ENCODE results near the gene ZG16.
"Not testable (repeated sequence)": the region's sequence is repeated elsewhere in the genome, so short reads cannot be mapped to it uniquely, and the experiment has no call there.

Gene ZG16

DNA sequence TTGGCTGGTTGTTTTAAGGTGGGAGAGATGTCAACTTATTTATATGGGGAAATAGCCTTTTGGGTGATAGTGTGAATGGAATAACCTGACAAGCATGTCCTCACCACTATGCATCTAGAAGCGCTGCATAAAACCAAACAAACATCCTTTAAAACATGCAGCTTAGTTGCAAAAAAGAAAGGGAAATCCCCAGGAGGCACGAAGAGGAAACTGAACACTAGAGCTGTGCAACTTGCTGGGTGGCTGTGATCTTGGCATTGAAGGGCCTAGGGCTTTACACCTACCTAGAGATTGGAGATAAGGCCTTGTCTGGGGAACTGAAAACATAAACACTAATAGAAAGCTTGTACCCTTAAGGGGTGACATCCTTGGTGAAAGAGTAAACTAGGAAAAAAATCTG, 39.5 kb upstream of the ZG16 start:
- Histone ChIP-seq H3K4me3 (ENCODE audit: low read length) (no peak overlapping the region), H3K36me3 (replicated peaks; ENCODE audit: low read depth, low read length) (no peaks in the 10 kb centered on the region), H3K9ac (ENCODE audit: low read length) (no peak overlapping the region), H3K27ac (ENCODE audit: low read length) (no peak overlapping the region; the same call in 1 of the 2 replicates), H3K4me2 (ENCODE audit: low read length) (peak overlapping the region; percentile 21; the same call in 1 of the 2 replicates), H3K9me3 (ENCODE audit: insufficient read depth, low read length) (no peaks in the 10 kb centered on the region), H3K79me2 (ENCODE audit: low read length) (no peaks in the 10 kb centered on the region), H3K27me3 (ENCODE audit: low read depth, low read length) (no peaks in the 10 kb centered on the region), H3K4me1 (ENCODE audit: low read length) (peaks cover 17% of the 10 kb centered on the region), H2AFZ (ENCODE audit: low read depth, low read length) (no peak overlapping the region), H4K20me1 (ENCODE audit: insufficient read depth, low read length) (no peaks in the 10 kb centered on the region)
- no peak for TF ChIP-seq EZH2phosphoT487 (IDR thresholded peaks at IDR 0.05; ENCODE audit: low read depth)
- TF ChIP-seq, protein P1, sequence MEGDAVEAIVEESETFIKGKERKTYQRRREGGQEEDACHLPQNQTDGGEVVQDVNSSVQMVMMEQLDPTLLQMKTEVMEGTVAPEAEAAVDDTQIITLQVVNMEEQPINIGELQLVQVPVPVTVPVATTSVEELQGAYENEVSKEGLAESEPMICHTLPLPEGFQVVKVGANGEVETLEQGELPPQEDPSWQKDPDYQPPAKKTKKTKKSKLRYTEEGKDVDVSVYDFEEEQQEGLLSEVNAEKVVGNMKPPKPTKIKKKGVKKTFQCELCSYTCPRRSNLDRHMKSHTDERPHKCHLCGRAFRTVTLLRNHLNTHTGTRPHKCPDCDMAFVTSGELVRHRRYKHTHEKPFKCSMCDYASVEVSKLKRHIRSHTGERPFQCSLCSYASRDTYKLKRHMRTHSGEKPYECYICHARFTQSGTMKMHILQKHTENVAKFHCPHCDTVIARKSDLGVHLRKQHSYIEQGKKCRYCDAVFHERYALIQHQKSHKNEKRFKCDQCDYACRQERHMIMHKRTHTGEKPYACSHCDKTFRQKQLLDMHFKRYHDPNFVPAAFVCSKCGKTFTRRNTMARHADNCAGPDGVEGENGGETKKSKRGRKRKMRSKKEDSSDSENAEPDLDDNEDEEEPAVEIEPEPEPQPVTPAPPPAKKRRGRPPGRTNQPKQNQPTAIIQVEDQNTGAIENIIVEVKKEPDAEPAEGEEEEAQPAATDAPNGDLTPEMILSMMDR (IDR thresholded peaks at IDR 0.05; ENCODE audit: low read depth, low read length) = no peak

GRCh38 chr16:29739927-29740629, 38.0 kb upstream of the ZG16 start:
- not testable (repeated sequence) for H3K9ac ChIP-seq (ENCODE audit: low read length); H3K4me3 ChIP-seq (ENCODE audit: low read length); H3K9me3 ChIP-seq (ENCODE audit: insufficient read depth, low read length); H3K79me2 ChIP-seq (ENCODE audit: low read length); H3K36me3 ChIP-seq (replicated peaks; ENCODE audit: low read depth, low read length); H3K4me2 ChIP-seq (ENCODE audit: low read length); H4K20me1 ChIP-seq (ENCODE audit: insufficient read depth, low read length); H2AFZ ChIP-seq (ENCODE audit: low read depth, low read length); H3K27ac ChIP-seq (ENCODE audit: low read length); H3K27me3 ChIP-seq (ENCODE audit: low read depth, low read length)
- peaks cover 18% of the 10 kb centered on the region for H3K4me1 ChIP-seq (ENCODE audit: low read length)

- not testable (repeated sequence) for H4K20me1 ChIP-seq (ENCODE audit: insufficient read depth, low read length); H3K9ac ChIP-seq (ENCODE audit: low read length); H3K9me3 ChIP-seq (ENCODE audit: insufficient read depth, low read length); H3K79me2 ChIP-seq (ENCODE audit: low read length); H3K27me3 ChIP-seq (ENCODE audit: low read depth, low read length); H3K27ac ChIP-seq (ENCODE audit: low read length); H3K4me3 ChIP-seq (ENCODE audit: low read length); H3K4me2 ChIP-seq (ENCODE audit: low read length); H3K36me3 ChIP-seq (replicated peaks; ENCODE audit: low read depth, low read length); H2AFZ ChIP-seq (ENCODE audit: low read depth, low read length)
- peaks cover 23% of the 10 kb centered on the region for H3K4me1 ChIP-seq (ENCODE audit: low read length)
These were observed 37.4 kb upstream of the ZG16 start for GRCh38 chr16:29740630-29741015.

DNA sequence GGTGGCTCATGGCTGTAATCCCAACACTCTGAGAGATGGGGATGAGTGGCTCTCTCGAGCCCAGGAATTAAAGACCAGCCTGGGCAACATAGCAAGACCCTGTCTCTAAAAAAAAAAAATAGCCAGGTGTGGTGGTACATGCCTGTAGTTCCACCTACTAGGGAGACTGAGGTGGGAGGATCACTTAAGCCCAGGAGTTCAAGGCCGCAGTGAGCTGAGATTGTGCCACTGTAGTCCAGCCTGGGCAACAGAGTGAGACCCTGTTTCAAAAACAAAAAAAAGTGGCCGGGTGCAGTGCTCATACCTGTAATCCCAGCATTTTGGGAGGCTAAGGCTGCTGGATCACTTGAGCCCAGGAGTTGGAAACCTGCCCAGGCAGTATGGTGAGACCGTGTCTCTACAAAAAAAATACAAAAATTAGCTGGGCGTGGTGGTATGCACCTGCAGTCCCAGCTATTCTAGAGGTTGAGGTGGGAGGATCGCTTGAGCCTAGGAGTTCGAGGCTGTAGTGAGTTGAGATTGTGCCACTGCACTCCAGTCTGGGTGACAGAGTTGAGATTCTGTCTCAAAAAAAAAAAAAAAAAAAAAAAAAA, 35.3 kb upstream of the ZG16 start:
- no peak overlapping the region for H3K9ac ChIP-seq (ENCODE audit: low read length)
- H3K4me3 ChIP-seq (ENCODE audit: low read length) = no peak overlapping the region
- H3K36me3 ChIP-seq (replicated peaks; ENCODE audit: low read depth, low read length) = no peaks in the 10 kb centered on the region
- TF ChIP-seq, protein P1 (IDR thresholded peaks at IDR 0.05; ENCODE audit: low read depth, low read length) = no peak
- TF ChIP-seq EZH2phosphoT487 (IDR thresholded peaks at IDR 0.05; ENCODE audit: low read depth) = no peak
- no peak overlapping the region for H2AFZ ChIP-seq (ENCODE audit: low read depth, low read length)
- peaks cover 31% of the 10 kb centered on the region for H3K4me1 ChIP-seq (ENCODE audit: low read length)
- no peaks in the 10 kb centered on the region for H3K27me3 ChIP-seq (ENCODE audit: low read depth, low read length)
- no peak overlapping the region for H3K27ac ChIP-seq (ENCODE audit: low read length)
- no peaks in the 10 kb centered on the region for H3K9me3 ChIP-seq (ENCODE audit: insufficient read depth, low read length)
- H3K79me2 ChIP-seq (ENCODE audit: low read length) = no peaks in the 10 kb centered on the region
- H3K4me2 ChIP-seq (ENCODE audit: low read length) = no peak overlapping the region
- H4K20me1 ChIP-seq (ENCODE audit: insufficient read depth, low read length) = no peaks in the 10 kb centered on the region

GRCh38 chr16:29743475-29743826, 34.6 kb upstream of the ZG16 start:
- no peak overlapping the region for H3K27ac ChIP-seq (ENCODE audit: low read length)
- H4K20me1 ChIP-seq (ENCODE audit: insufficient read depth, low read length) = no peaks in the 10 kb centered on the region
- H3K4me2 ChIP-seq (ENCODE audit: low read length) = no peak overlapping the region
- H3K9ac ChIP-seq (ENCODE audit: low read length) = no peak overlapping the region
- peaks cover 24% of the 10 kb centered on the region for H3K4me1 ChIP-seq (ENCODE audit: low read length)
- no peaks in the 10 kb centered on the region for H3K9me3 ChIP-seq (ENCODE audit: insufficient read depth, low read length)
- no peaks in the 10 kb centered on the region for H3K79me2 ChIP-seq (ENCODE audit: low read length)
- no peaks in the 10 kb centered on the region for H3K27me3 ChIP-seq (ENCODE audit: low read depth, low read length)
- no peak overlapping the region for H3K4me3 ChIP-seq (ENCODE audit: low read length)
- H3K36me3 ChIP-seq (replicated peaks; ENCODE audit: low read depth, low read length) = no peaks in the 10 kb centered on the region
- TF ChIP-seq, protein P1 (IDR thresholded peaks at IDR 0.05; ENCODE audit: low read depth, low read length) = no peak
- TF ChIP-seq EZH2phosphoT487 (IDR thresholded peaks at IDR 0.05; ENCODE audit: low read depth) = no peak
- no peak overlapping the region for H2AFZ ChIP-seq (ENCODE audit: low read depth, low read length)
